ENCODE data around the gene EOGT.

Gene EOGT

DNA sequence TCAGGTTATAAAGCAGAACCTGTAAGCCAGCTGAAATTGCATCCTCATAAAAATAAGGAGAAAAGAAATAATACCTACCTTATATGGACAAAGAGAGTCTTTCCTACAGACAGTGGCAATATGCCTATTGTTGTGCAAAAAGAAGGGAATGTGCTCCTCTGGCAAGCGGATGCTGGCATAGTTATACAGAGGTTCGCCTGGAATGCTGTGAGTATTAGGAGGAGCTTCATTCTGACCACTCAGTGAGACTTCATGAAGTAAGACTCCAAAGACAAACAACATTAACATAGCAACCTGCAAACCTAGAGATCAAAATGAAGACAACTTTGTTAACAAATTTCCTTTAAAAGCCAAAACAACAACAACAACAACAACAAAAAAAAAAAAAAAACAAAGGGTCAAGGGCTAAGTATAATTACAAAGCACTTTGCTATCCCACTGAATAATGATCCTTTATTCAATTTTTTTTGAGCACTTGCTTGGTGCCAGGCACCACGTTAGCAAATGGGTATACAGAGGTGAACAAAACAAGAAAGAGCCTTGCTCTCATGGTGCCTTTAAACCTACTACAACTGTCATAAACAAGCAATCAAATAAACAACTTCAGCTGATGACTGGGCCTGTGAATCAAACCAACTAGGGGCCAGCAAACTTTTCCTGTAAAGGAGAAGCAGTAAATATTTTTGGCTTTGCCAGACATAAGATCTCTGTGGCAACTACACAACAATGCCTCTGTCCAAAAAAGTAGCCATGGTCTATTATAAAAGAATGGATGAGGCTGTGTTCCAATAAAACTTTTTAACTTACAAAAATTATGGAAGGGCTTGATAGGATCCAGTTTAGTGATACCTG lies 3.7 kb downstream of the EOGT start:
- Histone ChIP-seq H3K4me1 (ENCODE audit: control insufficient read depth, insufficient read depth, low read length, poor library complexity, severe bottlenecking) (peaks cover 34% of the 10 kb centered on the region), H3K4me3 (ENCODE audit: extremely low read depth, insufficient read depth, low read length, poor library complexity, severe bottlenecking) (no peak overlapping the region), H3K36me3 (ENCODE audit: control insufficient read depth, insufficient read depth, low read length) (peaks cover 39% of the 10 kb centered on the region), H3K27ac (ENCODE audit: low read depth, low read length, severe bottlenecking) (peak overlapping the region; percentile 77), H3K9me3 (ENCODE audit: control insufficient read depth, low read length) (no peaks in the 10 kb centered on the region)
- 60% methylated on average over 1 of the region's 3 CpGs; no CpG with 5 or more reads in 1 of the 2 experiments for WGBS, 2 experiments (ENCODE audit: insufficient coverage in 2 of 2)

DNA sequence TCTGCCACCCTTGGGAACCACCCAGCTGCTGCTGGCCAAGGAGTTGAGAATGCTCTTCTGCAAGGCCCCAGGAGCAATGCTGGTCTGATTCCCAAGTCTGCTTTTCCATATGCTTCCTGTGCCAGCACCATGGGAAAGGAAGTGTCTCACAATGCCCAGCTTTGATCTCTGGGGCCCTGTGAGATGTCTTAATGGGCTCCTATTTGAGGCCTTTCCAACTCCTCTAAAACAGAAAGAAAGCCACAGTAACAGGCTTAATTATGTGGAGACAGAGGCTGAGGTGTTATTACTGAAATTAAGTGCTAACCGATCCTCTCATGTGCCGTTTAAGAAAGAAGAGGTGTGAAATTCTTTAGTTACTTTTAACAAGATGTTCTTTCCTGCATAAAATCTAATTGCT lies 4.5 kb downstream of the EOGT start:
- H3K27ac ChIP-seq (ENCODE audit: low read depth, low read length, severe bottlenecking): peak overlapping the region; percentile 77
- WGBS, 2 experiments (ENCODE audit: insufficient coverage in 2 of 2): no CpG with 5 or more reads among the region's 2 CpGs
- H3K9me3 ChIP-seq (ENCODE audit: control insufficient read depth, low read length): no peaks in the 10 kb centered on the region
- H3K36me3 ChIP-seq (ENCODE audit: control insufficient read depth, insufficient read depth, low read length): peaks cover 47% of the 10 kb centered on the region
- peaks cover 34% of the 10 kb centered on the region for H3K4me1 ChIP-seq (ENCODE audit: control insufficient read depth, insufficient read depth, low read length, poor library complexity, severe bottlenecking)
- no peak overlapping the region for H3K4me3 ChIP-seq (ENCODE audit: extremely low read depth, insufficient read depth, low read length, poor library complexity, severe bottlenecking)

DNA sequence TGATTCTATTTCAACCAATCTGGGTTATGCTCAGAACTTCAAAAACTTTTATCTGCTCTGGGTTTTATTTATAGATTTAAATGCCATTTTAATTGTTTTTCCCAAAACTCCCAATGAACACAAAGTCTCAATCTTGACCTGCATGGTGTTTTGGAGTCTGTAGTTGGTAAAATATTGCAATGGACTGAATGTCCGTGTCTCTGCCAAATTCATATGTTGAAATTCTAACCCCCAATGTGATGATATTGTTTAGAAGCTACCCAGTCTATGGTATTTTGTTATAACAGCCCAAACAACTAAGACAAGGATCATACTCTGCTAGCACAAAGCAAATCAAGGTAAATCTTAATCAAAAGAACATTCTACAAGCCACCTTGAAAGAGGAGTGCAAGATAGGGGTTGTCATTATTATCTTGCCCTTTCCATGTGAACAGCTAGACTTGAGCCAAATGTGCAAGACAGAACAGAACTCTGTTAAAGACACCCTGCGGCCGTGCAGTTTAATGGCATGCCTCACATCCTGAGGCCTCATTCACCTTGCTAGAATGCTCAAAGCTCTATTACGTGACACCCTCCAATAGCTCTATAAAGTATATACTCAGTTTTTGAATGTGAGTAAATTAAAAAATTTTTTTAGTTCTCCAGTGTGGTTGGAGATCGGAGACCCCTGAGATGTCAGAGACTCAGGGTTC lies 7.5 kb downstream of the EOGT start:
- H3K4me3 ChIP-seq (ENCODE audit: extremely low read depth, insufficient read depth, low read length, poor library complexity, severe bottlenecking): no peak overlapping the region
- WGBS, 2 experiments (ENCODE audit: insufficient coverage in 2 of 2): 93% methylated on average over 3 of the region's 5 CpGs; no CpG with 5 or more reads in 1 of the 2 experiments
- no peaks in the 10 kb centered on the region for H3K9me3 ChIP-seq (ENCODE audit: control insufficient read depth, low read length)
- H3K4me1 ChIP-seq (ENCODE audit: control insufficient read depth, insufficient read depth, low read length, poor library complexity, severe bottlenecking): peaks cover 19% of the 10 kb centered on the region
- no peak overlapping the region for H3K27ac ChIP-seq (ENCODE audit: low read depth, low read length, severe bottlenecking)
- H3K36me3 ChIP-seq (ENCODE audit: control insufficient read depth, insufficient read depth, low read length): peaks cover 63% of the 10 kb centered on the region

DNA sequence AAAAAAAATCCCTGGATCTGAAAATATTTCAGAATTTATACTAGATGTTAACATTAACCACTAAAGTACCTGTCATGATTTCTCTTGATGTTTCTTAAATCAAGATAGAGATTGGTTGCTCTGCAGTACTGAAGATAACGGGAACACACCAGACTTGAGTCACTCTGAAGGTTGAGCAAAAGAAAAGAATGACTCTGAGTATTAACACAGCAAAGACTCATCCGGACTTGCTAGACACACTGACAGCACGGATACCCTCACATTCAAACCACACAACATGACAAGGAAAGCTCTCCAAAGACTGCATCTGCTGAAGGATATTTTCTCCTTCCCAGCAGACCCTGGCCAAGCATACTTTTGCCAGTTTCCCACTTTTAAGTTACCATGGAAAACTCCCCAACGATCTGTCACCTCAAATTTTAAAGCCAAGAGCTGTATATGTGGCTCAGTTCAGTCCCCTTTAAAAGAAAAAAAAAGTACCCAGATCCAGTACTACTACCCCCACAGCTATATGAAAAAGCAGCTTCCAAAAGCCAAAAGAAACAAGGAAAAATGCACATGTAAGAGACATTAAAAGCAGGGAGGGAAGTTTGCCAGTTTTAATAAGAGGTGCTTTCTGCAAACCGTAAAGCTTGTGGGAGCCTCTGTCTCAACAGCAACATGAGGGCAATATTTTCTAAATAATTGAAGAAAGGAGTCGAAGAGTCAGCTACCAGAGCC lies 8.3 kb downstream of the EOGT start:
- WGBS, 2 experiments (ENCODE audit: insufficient coverage in 2 of 2): 91 to 96% methylated on average over 3 to 4 of the region's 6 CpGs
- Histone ChIP-seq H3K4me1 (ENCODE audit: control insufficient read depth, insufficient read depth, low read length, poor library complexity, severe bottlenecking) (peaks cover 18% of the 10 kb centered on the region), H3K9me3 (ENCODE audit: control insufficient read depth, low read length) (no peaks in the 10 kb centered on the region), H3K4me3 (ENCODE audit: extremely low read depth, insufficient read depth, low read length, poor library complexity, severe bottlenecking) (no peak overlapping the region), H3K27ac (ENCODE audit: low read depth, low read length, severe bottlenecking) (no peak overlapping the region), H3K36me3 (ENCODE audit: control insufficient read depth, insufficient read depth, low read length) (peaks cover 70% of the 10 kb centered on the region)

DNA sequence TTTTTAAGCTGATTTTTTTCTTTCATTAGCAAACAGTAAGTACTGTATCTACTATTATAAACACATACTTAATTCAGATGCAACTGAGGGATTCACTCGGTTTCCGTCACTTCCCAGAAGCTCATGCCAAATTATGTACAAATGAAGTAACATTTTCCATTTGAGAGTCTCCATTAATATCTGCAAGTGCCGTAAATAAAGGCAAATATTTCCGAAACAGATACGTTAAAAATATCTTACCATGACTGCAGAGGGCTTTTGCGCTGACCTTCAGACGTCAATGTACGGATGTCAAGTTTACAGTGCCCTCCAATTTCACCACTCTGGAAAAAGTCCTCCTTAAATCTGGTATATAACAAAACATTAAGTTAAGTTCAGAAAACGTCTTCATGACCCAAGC lies 9.3 kb downstream of the EOGT start:
- no peak overlapping the region for H3K27ac ChIP-seq (ENCODE audit: low read depth, low read length, severe bottlenecking)
- no peak overlapping the region for H3K4me3 ChIP-seq (ENCODE audit: extremely low read depth, insufficient read depth, low read length, poor library complexity, severe bottlenecking)
- H3K9me3 ChIP-seq (ENCODE audit: control insufficient read depth, low read length): no peaks in the 10 kb centered on the region
- 98 to 100% methylated on average over 6 to 8 of the region's 9 CpGs for WGBS, 2 experiments (ENCODE audit: insufficient coverage in 2 of 2)
- H3K4me1 ChIP-seq (ENCODE audit: control insufficient read depth, insufficient read depth, low read length, poor library complexity, severe bottlenecking): peaks cover 7% of the 10 kb centered on the region
- peaks cover 77% of the 10 kb centered on the region for H3K36me3 ChIP-seq (ENCODE audit: control insufficient read depth, insufficient read depth, low read length)

DNA sequence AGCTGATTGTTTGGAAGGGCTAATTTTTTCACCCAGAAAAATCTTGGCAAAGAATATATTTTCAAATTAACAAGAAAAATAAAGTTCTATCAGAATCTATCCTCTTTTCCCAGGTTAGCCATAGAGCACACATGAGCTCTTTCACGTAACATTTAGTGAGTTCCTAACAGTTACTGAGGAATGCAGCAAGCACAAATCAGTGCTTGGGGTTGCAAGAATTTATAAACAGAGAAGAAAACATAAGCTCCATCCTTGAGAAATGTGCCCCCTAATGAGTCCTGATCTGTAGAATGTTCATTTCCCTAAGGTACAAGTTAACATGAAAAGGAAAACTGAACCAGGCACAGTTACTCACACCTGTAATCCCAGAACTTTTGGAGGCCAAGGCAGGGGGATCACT lies 13.9 kb downstream of the EOGT start:
- Histone ChIP-seq H3K36me3 (ENCODE audit: control insufficient read depth, insufficient read depth, low read length) (peaks cover 93% of the 10 kb centered on the region), H3K27ac (ENCODE audit: low read depth, low read length, severe bottlenecking) (no peak overlapping the region)

GRCh38 chr3:68999158-68999557 lies 14.3 kb downstream of the EOGT start:
- H3K27ac ChIP-seq (ENCODE audit: low read depth, low read length, severe bottlenecking): no peak overlapping the region
- no peaks in the 10 kb centered on the region for H3K4me1 ChIP-seq (ENCODE audit: control insufficient read depth, insufficient read depth, low read length, poor library complexity, severe bottlenecking)
- peaks cover 93% of the 10 kb centered on the region for H3K36me3 ChIP-seq (ENCODE audit: control insufficient read depth, insufficient read depth, low read length)
- H3K9me3 ChIP-seq (ENCODE audit: control insufficient read depth, low read length): no peaks in the 10 kb centered on the region
- H3K4me3 ChIP-seq (ENCODE audit: extremely low read depth, insufficient read depth, low read length, poor library complexity, severe bottlenecking): no peak overlapping the region

More for the DNA sequence above, 13.9 kb downstream of the EOGT start:
- Histone ChIP-seq H3K4me3 (ENCODE audit: extremely low read depth, insufficient read depth, low read length, poor library complexity, severe bottlenecking) (no peak overlapping the region), H3K4me1 (ENCODE audit: control insufficient read depth, insufficient read depth, low read length, poor library complexity, severe bottlenecking) (no peaks in the 10 kb centered on the region), H3K9me3 (ENCODE audit: control insufficient read depth, low read length) (no peaks in the 10 kb centered on the region)
- 100% methylated on average over 1 of the region's 1 CpG; no CpG with 5 or more reads in 1 of the 2 experiments for WGBS, 2 experiments (ENCODE audit: insufficient coverage in 2 of 2)

GRCh38 chr3:68997887-68998286 lies 15.6 kb downstream of the EOGT start:
- Histone ChIP-seq H3K4me3 (ENCODE audit: extremely low read depth, insufficient read depth, low read length, poor library complexity, severe bottlenecking) (no peak overlapping the region), H3K36me3 (ENCODE audit: control insufficient read depth, insufficient read depth, low read length) (peaks cover 93% of the 10 kb centered on the region), H3K9me3 (ENCODE audit: control insufficient read depth, low read length) (no peaks in the 10 kb centered on the region), H3K4me1 (ENCODE audit: control insufficient read depth, insufficient read depth, low read length, poor library complexity, severe bottlenecking) (no peaks in the 10 kb centered on the region), H3K27ac (ENCODE audit: low read depth, low read length, severe bottlenecking) (no peak overlapping the region)
- 100% methylated on average over 4 of the region's 6 CpGs; no CpG with 5 or more reads in 1 of the 2 experiments for WGBS, 2 experiments (ENCODE audit: insufficient coverage in 2 of 2)

DNA sequence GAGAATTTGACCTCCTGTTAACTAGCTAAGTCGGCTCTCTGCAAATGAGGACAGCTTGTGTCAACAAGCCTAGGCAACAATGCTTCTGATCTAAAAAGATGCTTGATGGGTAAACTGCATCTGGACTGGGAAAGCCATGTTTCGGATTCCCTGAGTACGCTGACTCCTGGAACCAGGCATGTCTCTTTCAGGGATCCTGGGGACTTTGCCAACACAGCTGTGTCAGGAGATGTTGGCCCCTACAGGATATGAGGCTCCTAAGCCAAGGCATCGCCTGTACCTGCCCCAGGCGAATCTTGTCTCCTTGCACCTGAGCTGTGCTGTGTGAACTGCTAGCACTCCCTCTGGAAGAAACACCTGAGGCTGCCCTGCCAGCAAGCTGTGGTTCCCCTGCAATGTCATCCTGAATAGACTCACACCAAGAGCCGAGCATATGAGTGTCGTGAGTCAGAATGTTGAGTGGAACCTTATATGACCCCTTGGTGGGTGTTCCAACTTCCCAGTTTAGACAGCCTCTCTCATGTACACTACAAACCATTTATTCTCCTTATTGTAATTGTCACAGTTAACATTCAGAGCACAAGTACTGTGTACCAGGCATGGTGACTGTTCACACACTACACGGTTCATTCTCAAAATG lies 17.0 kb downstream of the EOGT start:
- no peaks in the 10 kb centered on the region for H3K4me1 ChIP-seq (ENCODE audit: control insufficient read depth, insufficient read depth, low read length, poor library complexity, severe bottlenecking)
- 93% methylated on average over 6 of the region's 8 CpGs for WGBS, 2 experiments (ENCODE audit: insufficient coverage in 2 of 2)
- H3K27ac ChIP-seq (ENCODE audit: low read depth, low read length, severe bottlenecking): no peak overlapping the region
- H3K4me3 ChIP-seq (ENCODE audit: extremely low read depth, insufficient read depth, low read length, poor library complexity, severe bottlenecking): no peak overlapping the region
- H3K9me3 ChIP-seq (ENCODE audit: control insufficient read depth, low read length): no peaks in the 10 kb centered on the region
- H3K36me3 ChIP-seq (ENCODE audit: control insufficient read depth, insufficient read depth, low read length): peaks cover 89% of the 10 kb centered on the region

DNA sequence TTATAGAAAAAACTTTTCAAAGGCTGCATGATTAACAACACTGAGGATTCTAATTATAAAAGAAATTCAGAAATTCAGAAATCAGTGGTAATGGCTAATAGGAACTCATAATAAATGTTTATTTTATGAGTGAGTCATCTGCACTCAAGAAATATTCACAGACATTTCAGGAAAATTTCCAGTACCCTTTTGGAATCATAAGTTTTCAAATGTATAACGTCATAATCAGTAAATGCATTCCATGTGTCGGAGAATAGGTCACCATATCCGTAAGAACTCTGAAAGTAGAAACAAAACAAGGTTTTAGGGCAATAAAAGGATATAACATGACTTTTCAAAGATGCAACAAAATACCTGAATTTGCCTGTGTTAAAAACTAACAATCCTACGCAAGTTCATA lies 24.7 kb downstream of the EOGT start:
- 91 to 100% methylated on average over 1 to 3 of the region's 4 CpGs for WGBS, 2 experiments (ENCODE audit: insufficient coverage in 2 of 2)
- Histone ChIP-seq H3K4me3 (ENCODE audit: extremely low read depth, insufficient read depth, low read length, poor library complexity, severe bottlenecking) (no peak overlapping the region), H3K4me1 (ENCODE audit: control insufficient read depth, insufficient read depth, low read length, poor library complexity, severe bottlenecking) (no peaks in the 10 kb centered on the region), H3K36me3 (ENCODE audit: control insufficient read depth, insufficient read depth, low read length) (peaks cover 86% of the 10 kb centered on the region), H3K27ac (ENCODE audit: low read depth, low read length, severe bottlenecking) (no peak overlapping the region), H3K9me3 (ENCODE audit: control insufficient read depth, low read length) (no peaks in the 10 kb centered on the region)
